Spleen (tissue), 7 donors: ENCODE data around the gene C5orf15.

Experiments used
- POLR2A ChIP-seq, 3 donors: fragments of 450-650 bp; IDR thresholded peaks; one replicate each; pipeline ENCODE4 v1.5.1; 2017; ENCODE audit warnings: antibody characterized with exemption in 3 of 3, mild to moderate bottlenecking in 1 of 3
- POLR2AphosphoS5 ChIP-seq, 3 donors: sonication (generic); formaldehyde crosslinking; IDR thresholded peaks; one replicate each; pipeline ENCODE4 v1.5.1; 2017; ENCODE audit warnings: antibody characterized with exemption in 3 of 3
- TF ChIP-seq, protein P1 (sequence below), 11 experiments: fragments of 200-600 bp in 7 of 11; fragments of 450-650 bp in 4 of 11; sonication (generic) in 4 of 11; IDR thresholded peaks in 8 of 11; conservative IDR thresholded peaks in 3 of 11; 1 replicate in 7 of 11; 2 replicates in 4 of 11; pipeline versions ENCODE4 v1.4.0 to v1.8.0; 2016 to 2021; ENCODE audit warnings: antibody characterized with exemption in 11 of 11, inconsistent platforms in 4 of 11, mild to moderate bottlenecking in 1 of 11
- donor health status: DM: no; HTN: no; CAD: no; lungs with moderate emphysema.
- donor health status: DM: no; HTN: no; CAD: no.
- donor health status: DM: no; HTN: no; CAD: no.

DNA sequence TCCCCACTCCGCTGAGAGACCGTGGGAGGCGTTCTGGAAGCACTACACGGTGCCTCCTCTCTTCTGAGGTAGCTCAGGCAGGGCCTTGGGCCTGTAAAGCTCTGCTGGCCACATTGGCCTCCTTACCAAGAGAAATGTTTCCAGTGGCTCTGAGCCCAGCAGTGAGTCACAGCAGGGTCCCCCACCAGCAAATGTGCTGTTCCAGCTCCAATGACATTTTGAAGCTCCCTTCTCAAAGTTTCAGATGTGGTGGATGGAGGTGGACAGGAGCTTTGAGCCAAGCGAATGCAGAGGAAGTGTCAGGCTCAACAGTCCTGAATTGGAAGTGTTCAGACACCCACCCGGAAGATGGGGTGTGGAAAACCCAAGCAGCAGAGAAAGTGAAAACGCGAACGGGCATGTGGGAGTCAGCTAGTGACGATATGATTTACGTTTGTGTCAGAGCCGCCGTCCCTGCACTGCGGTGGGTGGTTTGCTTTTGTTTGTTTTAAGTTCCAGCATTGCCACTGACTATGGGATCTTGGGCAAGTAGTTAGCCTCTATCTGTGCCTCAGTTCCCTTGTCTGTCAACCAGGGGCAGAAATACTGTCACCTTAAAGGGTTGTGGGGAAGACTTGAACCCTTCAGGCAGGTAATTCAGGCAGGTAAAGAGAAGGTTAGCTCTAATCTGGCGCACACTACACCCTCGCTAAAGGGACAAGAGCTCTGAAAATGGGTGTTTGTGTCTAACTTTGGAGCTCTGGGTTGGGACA lies 38.2 kb downstream of the C5orf15 start:
- TF ChIP-seq POLR2AphosphoS5 (IDR thresholded peaks at IDR 0.05) (peak in 2 of 3 donors; percentile 14 to 32), POLR2A (IDR thresholded peaks at IDR 0.05) (no peak)
- TF ChIP-seq, protein P1, sequence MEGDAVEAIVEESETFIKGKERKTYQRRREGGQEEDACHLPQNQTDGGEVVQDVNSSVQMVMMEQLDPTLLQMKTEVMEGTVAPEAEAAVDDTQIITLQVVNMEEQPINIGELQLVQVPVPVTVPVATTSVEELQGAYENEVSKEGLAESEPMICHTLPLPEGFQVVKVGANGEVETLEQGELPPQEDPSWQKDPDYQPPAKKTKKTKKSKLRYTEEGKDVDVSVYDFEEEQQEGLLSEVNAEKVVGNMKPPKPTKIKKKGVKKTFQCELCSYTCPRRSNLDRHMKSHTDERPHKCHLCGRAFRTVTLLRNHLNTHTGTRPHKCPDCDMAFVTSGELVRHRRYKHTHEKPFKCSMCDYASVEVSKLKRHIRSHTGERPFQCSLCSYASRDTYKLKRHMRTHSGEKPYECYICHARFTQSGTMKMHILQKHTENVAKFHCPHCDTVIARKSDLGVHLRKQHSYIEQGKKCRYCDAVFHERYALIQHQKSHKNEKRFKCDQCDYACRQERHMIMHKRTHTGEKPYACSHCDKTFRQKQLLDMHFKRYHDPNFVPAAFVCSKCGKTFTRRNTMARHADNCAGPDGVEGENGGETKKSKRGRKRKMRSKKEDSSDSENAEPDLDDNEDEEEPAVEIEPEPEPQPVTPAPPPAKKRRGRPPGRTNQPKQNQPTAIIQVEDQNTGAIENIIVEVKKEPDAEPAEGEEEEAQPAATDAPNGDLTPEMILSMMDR (IDR thresholded peaks at IDR 0.05 in 8 of 11, conservative IDR thresholded peaks at IDR 0.05 in 3 of 11), result no peak
